Panc1 (cell line): ENCODE data around the gene MPO.

Experiments
- CTCF ChIP-seq: fragments of 450-650 bp; IDR thresholded peaks from 2 replicates; pipeline ENCODE4 v1.5.1; 2017; ENCODE audit warnings: mild to moderate bottlenecking
- POLR2AphosphoS5 ChIP-seq: IDR thresholded peaks from 2 replicates; pipeline ENCODE4 v1.6.1; 2012; ENCODE audit warnings: mild to moderate bottlenecking, low read depth, low read length, moderate library complexity
- REST ChIP-seq, 2 experiments: IDR thresholded peaks; 2 replicates each; pipeline ENCODE4 v1.6.1; 2011 to 2012; ENCODE audit warnings: low read depth in 2 of 2, control low read depth in 1 of 2, low read length in 1 of 2, mild to moderate bottlenecking in 1 of 2, moderate library complexity in 1 of 2; ENCODE audit not compliant: insufficient read depth in 1 of 2
- TCF7L2 ChIP-seq: IDR thresholded peaks from 2 replicates; pipeline ENCODE4 v1.6.1; 2011; ENCODE audit warnings: mild to moderate bottlenecking, low read depth, low read length, inconsistent platforms

GRCh38 chr17:58253082-58253481 lies 27.7 kb downstream of the MPO start:
- no peak for TF ChIP-seq POLR2AphosphoS5
- no peak for TF ChIP-seq CTCF
- TF ChIP-seq REST (IDR thresholded peaks at IDR 0.05; ENCODE audit: insufficient read depth in 1 of 2, low read depth in 2 of 2, low read length in 1 of 2) = no peak
- no peak for TF ChIP-seq TCF7L2
